ENCODE measurements around the gene XXYLT1.

- TF ChIP-seq ZBTB43 (CRISPR knock-in tag; IDR thresholded peaks at IDR 0.05): no peak
- TF ChIP-seq, protein P1, sequence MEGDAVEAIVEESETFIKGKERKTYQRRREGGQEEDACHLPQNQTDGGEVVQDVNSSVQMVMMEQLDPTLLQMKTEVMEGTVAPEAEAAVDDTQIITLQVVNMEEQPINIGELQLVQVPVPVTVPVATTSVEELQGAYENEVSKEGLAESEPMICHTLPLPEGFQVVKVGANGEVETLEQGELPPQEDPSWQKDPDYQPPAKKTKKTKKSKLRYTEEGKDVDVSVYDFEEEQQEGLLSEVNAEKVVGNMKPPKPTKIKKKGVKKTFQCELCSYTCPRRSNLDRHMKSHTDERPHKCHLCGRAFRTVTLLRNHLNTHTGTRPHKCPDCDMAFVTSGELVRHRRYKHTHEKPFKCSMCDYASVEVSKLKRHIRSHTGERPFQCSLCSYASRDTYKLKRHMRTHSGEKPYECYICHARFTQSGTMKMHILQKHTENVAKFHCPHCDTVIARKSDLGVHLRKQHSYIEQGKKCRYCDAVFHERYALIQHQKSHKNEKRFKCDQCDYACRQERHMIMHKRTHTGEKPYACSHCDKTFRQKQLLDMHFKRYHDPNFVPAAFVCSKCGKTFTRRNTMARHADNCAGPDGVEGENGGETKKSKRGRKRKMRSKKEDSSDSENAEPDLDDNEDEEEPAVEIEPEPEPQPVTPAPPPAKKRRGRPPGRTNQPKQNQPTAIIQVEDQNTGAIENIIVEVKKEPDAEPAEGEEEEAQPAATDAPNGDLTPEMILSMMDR (IDR thresholded peaks at IDR 0.05): no peak
- no peak for TF ChIP-seq ZNF232 (CRISPR knock-in tag; IDR thresholded peaks at IDR 0.05)
Observed at GRCh38 chr3:195096053-195096452, 174.9 kb downstream of the XXYLT1 start.

Data from WTC11 (cell line).